ENCODE results near the gene SERPINF2.
A peak's percentile ranks its signal among the peaks of the same experiment; 100 is the strongest.
"Not testable (repeated sequence)": the region's sequence is repeated elsewhere in the genome, so short reads cannot be mapped to it uniquely, and the experiment has no call there.

SERPINF2 gene

DNA sequence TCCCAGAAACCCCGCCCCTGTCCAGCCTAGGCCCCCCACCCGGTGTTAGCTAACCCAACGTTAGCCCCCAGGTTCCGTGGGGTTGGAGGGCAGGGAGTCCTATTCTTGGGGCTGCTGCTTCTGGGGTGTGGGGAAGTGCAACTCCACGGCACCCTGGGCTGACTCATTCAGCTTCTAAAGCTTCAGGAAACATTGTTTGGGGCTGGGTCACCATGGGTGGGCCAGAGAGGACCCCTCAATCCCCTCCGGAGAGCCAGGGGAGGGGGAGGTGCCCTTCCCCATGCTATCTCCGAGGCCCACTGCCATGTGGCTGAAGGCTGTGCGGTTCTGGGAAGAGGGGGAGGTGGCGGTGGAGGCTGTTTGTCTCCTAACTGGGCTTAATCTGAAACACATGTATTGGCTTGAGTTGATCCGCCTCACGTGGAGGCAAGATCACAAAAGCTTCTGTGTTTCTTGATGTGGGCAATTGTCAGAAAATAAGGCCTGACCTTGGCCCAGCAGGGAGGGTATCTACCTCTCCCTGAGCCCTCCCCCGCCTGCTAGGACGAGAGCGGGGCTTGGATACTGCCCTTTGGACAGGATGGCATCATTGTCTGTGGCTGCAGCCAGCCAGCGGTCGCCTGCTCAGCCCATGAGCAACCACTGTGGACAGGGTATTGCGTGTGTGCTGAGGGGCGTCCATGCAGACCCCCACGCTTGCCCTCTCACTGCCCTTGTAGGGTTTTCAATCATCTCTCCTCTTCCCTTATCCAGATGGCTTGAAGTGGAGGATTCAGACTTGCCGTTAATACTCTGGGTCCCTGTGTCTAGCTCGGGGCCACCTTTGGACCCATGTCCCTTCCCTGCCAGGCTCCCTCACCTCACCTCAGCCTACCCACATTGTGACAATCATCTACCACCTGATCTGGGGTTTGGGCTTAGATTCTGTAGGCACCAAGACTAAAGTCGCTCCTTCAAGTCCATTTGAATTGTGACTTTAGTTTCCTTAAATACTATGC is 20.5 kb downstream of the SERPINF2 start:
- peak; percentile 36 for DNase-seq (ENCODE audit: low spot score)

DNA sequence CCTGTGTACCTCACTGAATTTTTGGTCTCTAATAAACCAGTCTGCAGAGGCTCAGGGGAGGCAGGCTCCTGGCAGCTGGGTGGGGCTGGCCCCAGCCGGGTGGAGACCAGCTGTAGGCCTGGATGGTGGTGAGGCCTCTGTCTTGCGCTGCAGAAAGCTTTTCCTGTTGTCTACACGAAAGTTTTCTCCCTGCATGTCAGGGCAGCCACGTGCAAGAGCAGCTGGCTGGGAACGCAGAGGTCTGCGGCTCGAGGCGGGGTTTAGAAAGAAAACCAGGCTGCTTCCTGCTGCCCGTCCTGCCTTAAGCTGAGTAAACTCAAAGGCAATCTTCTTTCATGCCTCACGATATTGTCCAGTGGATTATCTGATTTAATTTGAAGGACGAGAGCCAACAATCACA is 21.6 kb downstream of the SERPINF2 start:
- no peak for DNase-seq (ENCODE audit: low spot score)

- not testable (repeated sequence) for DNase-seq (ENCODE audit: low spot score)
Observed at GRCh38 chr17:1764705-1765104, 22.0 kb downstream of the SERPINF2 start.

DNA sequence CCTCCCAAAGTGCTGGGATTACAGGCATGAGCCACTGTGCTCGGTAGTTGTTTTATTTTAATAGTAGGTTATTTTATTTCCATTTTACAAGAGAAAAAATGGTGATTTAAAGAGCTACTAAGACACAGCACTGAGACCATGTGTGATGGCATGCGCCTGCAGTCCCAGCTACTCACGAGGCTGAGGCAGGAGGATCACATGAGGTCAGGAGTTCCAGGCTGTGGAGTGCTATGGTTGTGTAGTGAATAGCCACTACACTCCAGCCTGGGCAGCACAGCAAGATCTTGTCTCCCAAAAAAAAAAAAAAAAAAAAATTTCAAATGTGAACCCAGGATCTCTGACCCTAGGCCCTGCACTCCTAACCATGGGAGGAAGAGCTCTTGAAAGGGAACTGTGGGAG is 22.9 kb downstream of the SERPINF2 start:
- DNase-seq (ENCODE audit: low spot score): no peak

- no peak for DNase-seq (ENCODE audit: low spot score)
Observed at GRCh38 chr17:1766382-1767135, 23.9 kb downstream of the SERPINF2 start.

DNA sequence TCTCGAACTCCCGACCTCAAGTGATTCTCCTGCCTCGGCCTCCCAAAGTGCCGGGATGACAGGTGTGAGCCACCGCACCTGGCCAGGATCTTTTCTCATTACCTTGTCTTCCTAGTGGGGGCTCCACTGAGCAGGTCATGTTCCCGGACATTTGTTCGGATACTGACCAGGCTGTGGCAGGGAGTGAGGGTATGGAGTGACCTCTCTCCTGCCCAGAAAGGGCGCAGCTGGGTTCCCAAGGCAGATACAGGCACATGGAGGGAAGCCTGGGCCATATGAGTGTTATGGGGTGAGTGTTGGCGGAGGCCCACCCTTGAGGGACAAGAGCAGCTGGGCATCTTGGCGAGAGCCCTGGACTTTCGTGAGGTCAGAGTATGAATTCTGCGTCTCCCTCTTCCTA is 24.7 kb downstream of the SERPINF2 start:
- no peak for DNase-seq (ENCODE audit: low spot score)

GRCh38 chr17:1769822-1770477 is 27.3 kb downstream of the SERPINF2 start:
- peak; percentile 68 for DNase-seq (ENCODE audit: low spot score)

DNA sequence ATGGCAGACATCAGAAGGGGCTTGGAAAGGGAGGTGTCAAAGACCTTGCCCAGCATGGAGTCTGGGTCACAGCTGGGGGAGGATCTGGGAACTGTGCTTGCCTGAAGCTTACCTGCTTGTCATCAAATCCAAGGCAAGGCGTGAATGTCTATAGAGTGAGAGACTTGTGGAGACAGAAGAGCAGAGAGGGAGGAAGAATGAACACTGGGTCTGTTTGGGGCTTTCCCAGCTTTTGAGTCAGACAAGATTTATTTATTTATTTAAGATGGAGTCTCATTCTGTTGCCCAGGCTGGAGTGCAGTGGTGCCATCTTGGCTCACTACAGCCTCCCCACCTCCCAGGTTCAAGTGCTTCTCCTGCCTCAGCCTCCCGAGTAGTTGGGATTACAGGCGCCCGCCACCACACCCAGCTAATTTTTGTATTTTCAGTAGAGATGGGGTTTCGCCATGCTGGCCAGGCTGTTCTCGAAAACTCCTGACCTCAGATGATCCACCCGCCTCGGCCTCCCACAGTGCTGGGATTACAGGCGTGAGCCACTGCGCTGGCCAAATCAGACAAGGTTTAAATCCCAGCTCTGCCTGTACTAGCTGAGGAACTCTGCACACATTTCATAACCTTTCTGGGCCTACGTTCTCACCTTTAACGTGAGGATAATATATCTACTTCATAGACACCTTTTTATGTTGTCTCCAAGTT is 30.5 kb downstream of the SERPINF2 start:
- peak; percentile 79 for DNase-seq (ENCODE audit: low spot score)

DNA sequence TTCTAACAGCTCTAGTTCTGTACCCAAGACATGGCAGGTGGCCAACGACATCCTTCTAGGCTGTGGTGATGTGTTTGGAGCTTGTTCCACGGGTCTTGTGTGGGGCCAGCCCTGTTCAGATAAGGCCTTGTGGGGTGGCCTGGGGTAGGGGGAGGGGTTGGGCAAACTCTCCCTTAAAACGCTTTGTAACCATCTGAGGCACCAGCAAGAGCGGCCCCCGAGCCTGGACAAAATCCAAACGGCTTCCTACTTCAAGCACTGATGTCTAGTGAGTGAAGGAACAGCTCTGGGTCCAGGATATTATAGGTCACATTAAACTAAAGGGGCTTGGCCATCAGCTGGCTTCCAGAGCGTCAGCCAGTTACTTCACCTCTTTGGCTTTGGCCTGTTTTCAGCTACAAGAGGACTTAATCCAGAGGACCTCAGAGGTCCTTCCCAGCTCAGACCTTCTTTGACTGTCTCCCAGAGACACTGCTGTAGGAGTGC is 31.1 kb downstream of the SERPINF2 start:
- no peak for DNase-seq (ENCODE audit: low spot score)

GRCh38 chr17:1774390-1775176 is 31.9 kb downstream of the SERPINF2 start:
- DNase-seq (ENCODE audit: low spot score): no peak

- no peak for DNase-seq (ENCODE audit: low spot score)
Observed at GRCh38 chr17:1776328-1776727, 33.7 kb downstream of the SERPINF2 start.

- no peak for DNase-seq (ENCODE audit: low spot score)
Observed at GRCh38 chr17:1776857-1777256, 34.2 kb downstream of the SERPINF2 start.

- peak; percentile 73 for DNase-seq (ENCODE audit: low spot score)
Observed at GRCh38 chr17:1779571-1780131, 37.0 kb downstream of the SERPINF2 start.

DNA sequence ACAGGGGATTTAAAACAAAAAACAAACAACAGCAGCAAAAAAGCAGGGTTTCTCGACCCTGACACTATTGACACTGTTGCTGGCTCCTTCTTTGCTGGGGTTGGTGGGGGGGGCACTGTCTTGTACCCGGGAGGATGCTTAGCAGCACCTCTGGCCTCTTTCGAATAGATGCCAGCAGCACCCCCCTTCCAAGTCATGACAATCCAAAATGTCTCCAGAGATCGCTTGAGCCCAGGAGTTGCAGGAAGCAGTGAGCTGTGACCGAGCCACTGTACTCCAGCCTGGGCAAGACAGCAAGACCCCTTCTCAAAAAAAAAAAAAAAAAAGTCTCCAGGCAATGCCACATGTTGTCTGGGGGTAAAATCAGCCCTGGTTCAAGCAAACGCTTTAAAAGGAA is 39.5 kb downstream of the SERPINF2 start:
- DNase-seq (ENCODE audit: low spot score): no peak

DNA sequence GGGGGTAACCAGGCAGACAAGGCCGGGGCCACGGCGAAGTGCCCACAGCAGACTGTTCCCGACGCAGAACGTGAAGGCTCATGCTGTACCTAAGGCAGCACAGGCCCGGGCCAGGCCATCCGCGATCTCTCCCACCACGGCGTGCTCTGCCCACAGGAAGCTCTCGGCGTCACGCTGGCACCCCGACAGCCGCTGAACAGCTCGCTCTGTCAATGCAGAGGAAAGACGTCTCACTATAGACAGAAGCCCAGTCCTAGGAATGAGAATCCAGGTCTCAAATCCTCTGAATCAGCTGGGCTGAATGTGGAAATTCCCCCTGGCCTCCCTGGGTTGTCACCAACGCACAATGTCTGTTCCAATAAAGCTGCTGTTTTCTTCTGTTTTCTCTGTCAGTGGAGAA is 40.6 kb downstream of the SERPINF2 start:
- peak; percentile 21 for DNase-seq (ENCODE audit: low spot score)

GRCh38 chr17:1783834-1784611 is 41.4 kb downstream of the SERPINF2 start:
- DNase-seq (ENCODE audit: low spot score): peak; percentile 70

- no peak for DNase-seq (ENCODE audit: low spot score)
Observed at GRCh38 chr17:1785930-1786329, 43.3 kb downstream of the SERPINF2 start.

- no peak for DNase-seq (ENCODE audit: low spot score)
Observed at GRCh38 chr17:1786708-1787107, 44.0 kb downstream of the SERPINF2 start.

DNA sequence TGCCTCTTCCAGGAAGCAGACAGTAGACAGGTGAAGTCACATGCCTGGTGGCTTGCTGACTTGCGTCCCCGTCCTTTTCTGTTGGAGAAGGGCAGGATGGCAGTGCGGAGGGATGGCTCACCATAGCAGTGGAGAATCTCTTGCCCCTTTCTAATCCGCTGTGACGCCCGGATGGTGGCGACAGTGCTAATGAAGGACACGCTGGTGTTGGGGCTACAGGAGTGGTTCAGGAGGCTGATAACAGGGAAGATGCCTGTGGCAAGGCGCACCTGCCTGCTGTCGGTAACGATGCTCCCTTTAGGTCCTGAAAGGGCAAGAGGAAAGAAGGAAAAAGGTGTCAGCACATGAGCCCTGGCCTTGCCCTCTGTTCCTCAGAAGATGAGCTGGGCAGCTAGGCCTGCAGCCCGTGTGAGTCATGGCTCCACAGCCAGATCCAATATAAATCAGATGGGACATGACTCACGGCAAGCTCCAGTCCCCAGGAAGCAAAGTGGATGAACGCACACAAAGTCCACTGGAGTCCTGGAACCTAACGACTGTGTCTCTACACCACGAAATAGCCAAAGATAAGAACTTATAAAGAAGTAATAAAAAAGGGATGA is 44.7 kb downstream of the SERPINF2 start:
- DNase-seq (ENCODE audit: low spot score): peak; percentile 95

Data from kidney tubule cell (primary cell).